HepG2 (cell line): ENCODE results near the gene PPFIA2. TPM values are rescaled to one million over a fixed set of nuclear protein-coding genes. Genes with fewer than 3 reads are reported as not detected.
"Not testable (repeated sequence)": the region's sequence is repeated elsewhere in the genome, so short reads cannot be mapped to it uniquely, and the experiment has no call there.

ENCODE experiments used
- ATAC-seq: fragments of 200-7000 bp; cut with Tn5 transposase; 3 replicates; pipeline ENCODE4 v1.9.1; 2020; ENCODE audit warnings: mild to moderate bottlenecking, moderate library complexity
- BruUV-seq: library from RNA; stranded (reverse); fragments of 400-500 nt; replicated peaks from 2 replicates; lab custom pipeline; 2021; lab: Mats Ljungman, UMichigan
- CTCF ChIA-PET: fragments of 300-600 bp; formaldehyde crosslinking; extraction: SDS; loops from one replicate; lab custom pipeline; 2021; ENCODE audit warnings: low total read pairs, inconsistent platforms, low intra/inter-chr PET ratio; lab: Yijun Ruan, JAX
- POLR2A ChIA-PET: fragments of 350-600 bp; sonication (Branson Sonifier 250); formaldehyde crosslinking; loops from one replicate; lab custom pipeline; 2020; ENCODE audit warnings: antibody characterized with exemption, inconsistent platforms; lab: Yijun Ruan, JAX
- DNase-seq: peaks from one replicate; pipeline ENCODE4 v3.0.0-alpha.2; 2015; ENCODE audit warnings: low spot score
- FAIRE-seq: peaks from 3 replicates; lab custom pipeline; 2011; peaks lifted over from hg19 to GRCh38; lab: Jason Lieb, UNC
- H2AFZ ChIP-seq: one replicate; pipeline ENCODE4 v1.6.1; 2011; ENCODE audit warnings: low read length, inconsistent platforms
- H3K27ac ChIP-seq: fragments of 300-600 bp; 3 replicates; pipeline ENCODE4 v1.8.0; 2011; ENCODE audit warnings: mixed run types, mild to moderate bottlenecking, mixed read lengths, low read length, inconsistent platforms; ENCODE audit not compliant: insufficient read depth; ENCODE audit errors: extremely low read length
- H3K27me3 ChIP-seq, 2 experiments: fragments of 200-600 bp in 1 of 2; 2 replicates in 1 of 2; 3 replicates in 1 of 2; pipeline versions ENCODE4 v1.6.0 to v1.8.0; 2011; ENCODE audit warnings: low read length in 2 of 2, mild to moderate bottlenecking in 2 of 2, moderate library complexity in 2 of 2, inconsistent platforms in 1 of 2; ENCODE audit not compliant: insufficient read depth in 2 of 2, control insufficient read depth in 1 of 2
- H3K36me3 ChIP-seq, 2 experiments: fragments of 200-600 bp in 1 of 2; replicated peaks in 1 of 2; 2 replicates in 1 of 2; 3 replicates in 1 of 2; pipeline versions ENCODE4 v1.5.1 to v1.8.0; 2011; ENCODE audit warnings: low read length in 2 of 2, inconsistent platforms in 1 of 2; ENCODE audit not compliant: insufficient read depth in 2 of 2, control insufficient read depth in 1 of 2
- H3K4me1 ChIP-seq: 2 replicates; pipeline ENCODE4 v1.5.1; 2012; ENCODE audit warnings: low read length, inconsistent platforms; ENCODE audit not compliant: insufficient read depth
- H3K4me2 ChIP-seq: 2 replicates; pipeline ENCODE4 v1.6.0; 2011; ENCODE audit warnings: low read depth, low read length, inconsistent platforms
- H3K4me3 ChIP-seq, 3 experiments: fragments of 200-600 bp in 1 of 3; sonication (generic), shearing (Covaris generic) in 1 of 3; replicated peaks in 1 of 3; 2 replicates each; pipeline ENCODE4 v1.5.1; 2011 to 2016; ENCODE audit warnings: low read length in 3 of 3, inconsistent platforms in 2 of 3, low read depth in 2 of 3, mild to moderate bottlenecking in 2 of 3, control low read depth in 1 of 3, mixed read lengths in 1 of 3; ENCODE audit not compliant: insufficient read depth in 1 of 3
- H3K79me2 ChIP-seq: one replicate; pipeline ENCODE4 v1.6.1; 2011; ENCODE audit warnings: low read length, inconsistent platforms; ENCODE audit not compliant: insufficient read depth
- H3K9ac ChIP-seq: 2 replicates; pipeline ENCODE4 v1.6.0; 2011; ENCODE audit warnings: mild to moderate bottlenecking, low read depth, low read length, inconsistent platforms; ENCODE audit not compliant: insufficient read depth
- H3K9me3 ChIP-seq: 2 replicates; pipeline ENCODE4 v1.5.1; 2012; ENCODE audit warnings: mild to moderate bottlenecking, low read length
- H4K20me1 ChIP-seq: 2 replicates; pipeline ENCODE4 v1.6.0; 2011; ENCODE audit warnings: inconsistent platforms, mild to moderate bottlenecking, low read length, moderate library complexity; ENCODE audit not compliant: insufficient read depth
- FOSL1 ChIP-seq: sonication (generic); formaldehyde crosslinking; IDR thresholded peaks from 2 replicates; pipeline ENCODE4 v1.9.0; 2021; ENCODE audit warnings: missing genetic modification reagents, borderline replicate concordance
- GTF3A ChIP-seq: sonication (generic); formaldehyde crosslinking; conservative IDR thresholded peaks from 2 replicates; pipeline ENCODE4 v1.4.0; 2020; ENCODE audit warnings: mild to moderate bottlenecking, missing genetic modification reagents
- KMT2B ChIP-seq: IDR thresholded peaks from 2 replicates; pipeline ENCODE4 v1.6.1; 2016; ENCODE audit warnings: missing genetic modification reagents, missing compliant biosample characterization
- MAFK ChIP-seq, 2 experiments: IDR thresholded peaks in 1 of 2; conservative IDR thresholded peaks in 1 of 2; 2 replicates each; pipeline ENCODE4 v1.6.1; 2011; ENCODE audit warnings: improper control_type of control experiment in 2 of 2, low read length in 2 of 2
- MEIS2 ChIP-seq: sonication (generic); formaldehyde crosslinking; IDR thresholded peaks from 2 replicates; pipeline ENCODE4 v1.9.0; 2021; ENCODE audit warnings: mild to moderate bottlenecking, missing genetic modification reagents
- PAX8 ChIP-seq: sonication (generic); formaldehyde crosslinking; IDR thresholded peaks from 2 replicates; pipeline ENCODE4 v1.8.0; 2022; ENCODE audit warnings: mild to moderate bottlenecking, missing genetic modification reagents, borderline replicate concordance
- PHB2 ChIP-seq: fragments of 450-650 bp; IDR thresholded peaks from 2 replicates; pipeline ENCODE4 v1.6.1; 2018; ENCODE audit not compliant: partially characterized antibody
- RFX1 ChIP-seq: fragments of 450-650 bp; IDR thresholded peaks from 2 replicates; pipeline ENCODE4 v1.6.1; 2017
- SOX5 ChIP-seq: IDR thresholded peaks from 2 replicates; pipeline ENCODE4 v1.6.1; 2016; ENCODE audit warnings: borderline replicate concordance
- STAG1 ChIP-seq: sonication (generic); formaldehyde crosslinking; IDR thresholded peaks from 2 replicates; pipeline ENCODE4 v1.4.0; 2020; ENCODE audit warnings: missing genetic modification reagents
- WIZ ChIP-seq: sonication (generic); formaldehyde crosslinking; IDR thresholded peaks from 2 replicates; pipeline ENCODE4 v1.5.1; 2020; ENCODE audit warnings: mild to moderate bottlenecking, missing genetic modification reagents
- XRCC5 ChIP-seq: fragments of 200-400 bp; formaldehyde crosslinking; optimal IDR thresholded peaks from 2 replicates; pipeline ENCODE3; 2017; ENCODE audit warnings: mild to moderate bottlenecking, low read length
- ZNF253 ChIP-seq: sonication (generic); formaldehyde crosslinking; IDR thresholded peaks from 2 replicates; pipeline ENCODE4 v1.8.0; 2022; ENCODE audit warnings: mild to moderate bottlenecking, missing genetic modification reagents, borderline replicate concordance
- ZNF607 ChIP-seq: sonication (generic); formaldehyde crosslinking; IDR thresholded peaks from 2 replicates; pipeline ENCODE4 v1.5.1; 2020; ENCODE audit warnings: missing genetic modification reagents, mild to moderate bottlenecking, borderline replicate concordance
- ZSCAN30 ChIP-seq: sonication (generic); formaldehyde crosslinking; IDR thresholded peaks from 2 replicates; pipeline ENCODE4 v1.5.0; 2020; ENCODE audit warnings: mild to moderate bottlenecking, missing genetic modification reagents
- WGBS: methylation state at CpG from one replicate; pipeline ENCODE4 v1.1.6; 2017; ENCODE audit warnings: low lambda C conversion rate; 5-methylcytosine and 5-hydroxymethylcytosine counted together
- in situ Hi-C: cut with HindIII; loops from 2 replicates; pipeline ENCODE4 v1.10.0; 2017; ENCODE audit warnings: low pct_unique_long_range_greater_than_20kb; ENCODE audit not compliant: extremely low pct_ligation_motif_present
- intact Hi-C: fragments of 100-400 bp; cut with micrococcal nuclease; formaldehyde crosslinking; loops from one replicate; pipeline ENCODE4 v1.10.0; 2022; ENCODE audit not compliant: unreplicated experiment
- polyA plus RNA-seq, 8 experiments: library from polyadenylated mRNA; depleted of rRNA in 3 of 8; stranded (reverse) in 7 of 8; unstranded in 1 of 8; fragments of >200 nt; fragmentation: Illumina TruSeq in 4 of 8; extraction: Trizol in 4 of 8; gene quantifications; 2 replicates each; pipeline versions ENCODE4 v1.2.1 to v1.2.3, GENCODE V29; 2011 to 2016; ENCODE audit warnings: low read depth in 4 of 8, missing spikeins in 1 of 8, mixed read lengths in 1 of 8; ENCODE audit not compliant: insufficient read depth in 1 of 8
- total RNA-seq, 5 experiments: library from RNA; depleted of rRNA; stranded (reverse); fragments of >200 nt; fragmentation: Illumina TruSeq; extraction: Trizol; gene quantifications; 2 replicates each; pipeline ENCODE4 v1.2.3, GENCODE V29; 2016; ENCODE audit warnings: low read depth in 1 of 5

Gene PPFIA2
- total and polyA plus RNA-seq, 2 of the 13 experiments (the other 11 are each of a cell fraction or from before 2014, with no cell fraction given) = 0.05 TPM; not detected in 1

DNA sequence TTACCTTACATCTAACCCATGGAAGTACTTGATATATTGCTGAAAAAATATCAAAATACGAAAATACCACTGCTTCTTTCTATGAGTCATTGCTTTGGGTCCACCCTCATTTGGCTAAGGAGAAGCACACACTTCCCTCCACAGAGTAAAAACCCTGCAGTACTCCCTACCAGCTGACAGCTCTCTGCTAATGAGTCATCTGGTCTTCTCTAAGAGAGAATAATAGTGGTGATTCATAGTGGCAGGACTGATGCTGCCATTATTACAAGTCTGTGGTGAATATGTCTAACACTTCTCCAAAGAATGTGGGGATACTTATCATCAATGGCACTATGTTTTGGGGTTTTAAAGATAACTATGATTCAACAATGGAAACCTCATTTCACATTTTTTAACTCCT is 90.7 kb downstream of the PPFIA2 start:
- Histone ChIP-seq H2AFZ (no peak overlapping the region), H3K79me2 (no peaks in the 10 kb centered on the region), H3K4me2 (no peak overlapping the region), H4K20me1 (no peaks in the 10 kb centered on the region), H3K4me3 (no peak overlapping the region), H3K27me3 (no peaks in the 10 kb centered on the region), H3K9ac (no peak overlapping the region), H3K9me3 (no peaks in the 10 kb centered on the region), H3K36me3 (no peaks in the 10 kb centered on the region), H3K27ac (no peak overlapping the region), H3K4me1 (no peaks in the 10 kb centered on the region)
- POLR2A ChIA-PET = no interaction called here
- in situ Hi-C loops (no loop called here), intact Hi-C loops (no loop called here)
- FAIRE-seq (no peak), ATAC-seq (no peak), DNase-seq (no peak)
- no TSS peak for BruUV-seq
- WGBS = 0% methylated on average over 1 of the region's 1 CpG
- no peak for TF ChIP-seq GTF3A (CRISPR knock-in tag)
- CTCF ChIA-PET = no interaction called here

DNA sequence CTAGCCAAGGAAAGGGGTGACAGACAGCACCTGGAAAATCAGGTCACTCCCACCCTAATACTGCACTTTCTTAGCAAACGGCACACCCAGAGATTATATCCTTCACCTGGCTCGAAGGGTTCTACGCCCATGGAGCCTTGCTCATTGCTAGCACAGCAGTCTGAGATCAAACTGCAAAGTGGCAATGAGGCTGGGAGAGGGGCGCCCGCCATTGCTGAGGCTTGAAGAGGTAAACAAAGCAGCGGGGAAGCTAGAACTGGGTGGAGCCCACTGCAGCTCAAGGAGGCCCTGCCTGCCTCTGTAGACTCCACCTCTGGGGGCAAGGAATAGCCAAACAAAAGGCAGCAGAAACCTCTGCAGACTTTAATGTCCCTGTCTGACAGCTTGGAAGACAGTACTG is 99.8 kb downstream of the PPFIA2 start:
- FAIRE-seq, H3K4me1 ChIP-seq, DNase-seq, H3K9ac ChIP-seq, H3K27ac ChIP-seq, H3K36me3 ChIP-seq, in situ Hi-C loops, CTCF ChIA-PET, ATAC-seq, H3K9me3 ChIP-seq, H4K20me1 ChIP-seq, H3K79me2 ChIP-seq, POLR2A ChIA-PET, H3K4me3 ChIP-seq, H3K27me3 ChIP-seq, BruUV-seq, intact Hi-C loops, H2AFZ ChIP-seq, H3K4me2 ChIP-seq: not testable (repeated sequence)
- 14% methylated on average over 6 of the region's 6 CpGs for WGBS

DNA sequence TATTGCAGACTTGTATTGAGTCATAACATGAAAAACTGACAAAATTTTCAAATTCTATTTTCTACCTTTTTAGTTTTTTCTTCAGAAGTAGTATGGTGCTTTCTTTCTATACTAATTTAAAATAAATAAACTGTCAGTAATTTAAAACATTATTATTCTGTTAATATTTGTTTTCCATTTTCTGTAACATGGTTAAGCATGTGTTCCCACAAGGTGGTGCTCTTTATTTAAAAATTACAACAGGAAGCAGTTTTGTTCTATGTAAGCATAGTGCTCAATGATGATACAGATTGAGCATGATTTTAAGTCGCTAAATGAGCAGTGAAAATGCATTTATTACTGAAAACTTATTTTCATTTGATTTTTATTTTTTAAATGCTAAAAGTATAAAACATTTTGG is 114.6 kb downstream of the PPFIA2 start:
- ChIA-PET CTCF (interaction anchor here (0.7 to 1.4 kb wide), 2 partner anchors 152 to 683 kb away, joined by 3 to 9 read pairs; no protein-coding TSS in a partner anchor), POLR2A (no interaction called here)
- Histone ChIP-seq H3K4me2 (no peak overlapping the region), H3K4me3 (no peak overlapping the region), H3K27ac (no peak overlapping the region), H3K79me2 (no peaks in the 10 kb centered on the region), H2AFZ (no peak overlapping the region), H3K4me1 (no peaks in the 10 kb centered on the region), H3K36me3 (no peaks in the 10 kb centered on the region), H3K9me3 (no peaks in the 10 kb centered on the region), H4K20me1 (no peaks in the 10 kb centered on the region), H3K27me3 (no peaks in the 10 kb centered on the region), H3K9ac (no peak overlapping the region)
- intact Hi-C loops (loop anchor here (1.0 to 10.0 kb wide), 5 partner anchors 150 to 983 kb away; partner anchors contain the start of genes CCDC59 and METTL25), in situ Hi-C loops (loop anchor here (10.0 kb wide), 1 partner anchor 680 kb away; no protein-coding TSS in a partner anchor)
- WGBS = 0% methylated on average over 1 of the region's 1 CpG
- BruUV-seq = no TSS peak
- no peak for ATAC-seq
- FAIRE-seq = no peak
- DNase-seq = peak; percentile 38
- TF ChIP-seq STAG1 (peak; percentile 66), MEIS2 (CRISPR knock-in tag) (no peak), PHB2 (no peak), PAX8 (no peak), MAFK (conservative IDR thresholded peaks at IDR 0.05 in 1 of 2, IDR thresholded peaks at IDR 0.05 in 1 of 2; ENCODE audit: low read length in 2 of 2) (peak in 1 of 2 experiments; percentile 12; a peak in 1 of 4 replicates), FOSL1 (no peak), XRCC5 (no peak), ZNF253 (CRISPR knock-in tag) (no peak), SOX5 (CRISPR knock-in tag) (no peak), RFX1 (no peak), ZSCAN30 (CRISPR knock-in tag) (no peak), WIZ (CRISPR knock-in tag) (no peak), KMT2B (CRISPR knock-in tag) (no peak), ZNF607 (CRISPR knock-in tag) (no peak)
